ENCODE measurements around the gene PDIA2. TPM values are rescaled to one million over a fixed set of nuclear protein-coding genes. Genes with fewer than 3 reads are reported as not detected.

Gene PDIA2
- polyA plus RNA-seq, 1 of the 3 experiments (the other 2 are of a cell fraction) = 1.7 TPM

GRCh38 chr16:280005-280460 lies 2.9 kb upstream of the PDIA2 start:
- Histone ChIP-seq H3K79me2 (ENCODE audit: insufficient read depth) (no peaks in the 10 kb centered on the region), H3K9me2 (no peaks in the 10 kb centered on the region), H3K4me3 (ENCODE audit: low read depth in 2 of 2, low read length in 1 of 2) (peak overlapping the region; percentile 37 to 50; a peak in 2 of 4 replicates), H3K36me3 (replicated peaks in 1 of 2; ENCODE audit: control insufficient read depth in 1 of 2, insufficient read depth in 2 of 2, low read length in 1 of 2) (no peaks in the 10 kb centered on the region), H4K20me1 (ENCODE audit: insufficient read depth) (no peaks in the 10 kb centered on the region), H3K4me1 (ENCODE audit: control insufficient read depth in 1 of 2, insufficient read depth in 2 of 2, low read depth in 1 of 2, low read length in 1 of 2) (peaks cover 0 to 11% of the 10 kb centered on the region in 2 experiments; a peak in 1 of 4 replicates), H3K4me2 (peak overlapping the region; percentile 63; the same call in 1 of the 2 replicates), H3K9me3 (no peaks in the 10 kb centered on the region), H2AFZ (ENCODE audit: low read depth) (no peak overlapping the region), H3K9ac (no peak overlapping the region), H3K27ac (ENCODE audit: low read depth in 2 of 2, low read length in 1 of 2) (no peak overlapping the region), H3K27me3 (ENCODE audit: insufficient read depth) (no peaks in the 10 kb centered on the region), H3F3A (replicated peaks; ENCODE audit: insufficient read depth) (peaks cover 3% of the 10 kb centered on the region)
- CTCF ChIA-PET = interaction anchor here (0.7 to 1.5 kb wide), 3 partner anchors 45 to 100 kb away, joined by 3 to 5 read pairs (median 4); partner anchors contain the start of gene HBQ1
- peak; percentile 84 for DNase-seq
- TF ChIP-seq NFIC (IDR thresholded peaks at IDR 0.05; ENCODE audit: borderline replicate concordance) = no peak
- no peak for TF ChIP-seq FOXJ3 (CRISPR knock-in tag; IDR thresholded peaks at IDR 0.05)
- TF ChIP-seq SIN3A (IDR thresholded peaks at IDR 0.05; ENCODE audit: borderline replicate concordance, low read depth, low read length) = no peak
- TF ChIP-seq ELF1 (IDR thresholded peaks at IDR 0.05) = no peak
- no peak for TF ChIP-seq EZH2phosphoT487 (IDR thresholded peaks at IDR 0.05; ENCODE audit: borderline replicate concordance, low read depth)
- no peak for TF ChIP-seq RAD21 (IDR thresholded peaks at IDR 0.05; ENCODE audit: low read length)
- TF ChIP-seq USF1 (IDR thresholded peaks at IDR 0.05; ENCODE audit: borderline replicate concordance, low read depth) = no peak
- no peak for TF ChIP-seq FOXM1 (IDR thresholded peaks at IDR 0.05; ENCODE audit: low read depth)
- no peak for TF ChIP-seq JUND (IDR thresholded peaks at IDR 0.05)
- no peak for TF ChIP-seq IRF3 (IDR thresholded peaks at IDR 0.05; ENCODE audit: low read depth, low read length)
- no peak for TF ChIP-seq RFX5 (IDR thresholded peaks at IDR 0.05; ENCODE audit: low read length)
- TF ChIP-seq TAF1 (IDR thresholded peaks at IDR 0.05; ENCODE audit: borderline replicate concordance, low read depth, low read length) = no peak
- no peak for TF ChIP-seq ZBTB33 (IDR thresholded peaks at IDR 0.05; ENCODE audit: borderline replicate concordance, low read depth)
- no peak for TF ChIP-seq PBX3 (IDR thresholded peaks at IDR 0.05)
- no peak for TF ChIP-seq SMC3 (IDR thresholded peaks at IDR 0.05; ENCODE audit: low read depth, low read length)
- no peak for TF ChIP-seq POLR2AphosphoS5 (IDR thresholded peaks at IDR 0.05; ENCODE audit: low read depth, low read length)
- POLR2A ChIA-PET = interaction anchor here (0.5 kb wide), 1 partner anchor 12 kb away, joined by 3 read pairs; no protein-coding TSS in a partner anchor
- 30% methylated on average over 2 of the region's 47 CpGs for WGBS (ENCODE audit: low lambda C conversion rate)
